OCI-LY7 (cell line): ENCODE data around the gene FKBP2. TPM values are rescaled to one million over a fixed set of nuclear protein-coding genes. Genes with fewer than 3 reads are reported as not detected.

Experiments
- BruUV-seq: library from RNA; stranded (reverse); fragments of 400-500 nt; replicated peaks from 2 replicates; lab custom pipeline; 2021; lab: Mats Ljungman, UMichigan
- CTCF ChIA-PET: fragments of 300-600 bp; sonication (Branson Sonifier 250); formaldehyde crosslinking; loops from one replicate; lab custom pipeline; 2022; ENCODE audit warnings: antibody characterized with exemption; ENCODE audit not compliant: unreplicated experiment; lab: Charles Lee
- POLR2A ChIA-PET: fragments of 300-600 bp; sonication (Branson Sonifier 250); formaldehyde crosslinking; loops from one replicate; lab custom pipeline; 2022; ENCODE audit warnings: antibody characterized with exemption; lab: Charles Lee
- DNase-seq: peaks from one replicate; pipeline ENCODE4 v3.0.0-alpha.2; 2015; ENCODE audit warnings: low spot score
- H2AFZ ChIP-seq: fragments of 200-600 bp; sonication (generic), shearing (Covaris generic); 2 replicates; pipeline ENCODE4 v1.6.1; 2014; ENCODE audit warnings: mild to moderate bottlenecking, antibody characterized with exemption, low read length, moderate library complexity
- H3K27ac ChIP-seq: fragments of 200-600 bp; sonication (generic); 2 replicates; pipeline ENCODE4 v1.5.1; 2014; ENCODE audit warnings: mixed run types, low read depth, mild to moderate bottlenecking, moderate library complexity, low read length, inconsistent platforms; ENCODE audit not compliant: poor library complexity, severe bottlenecking
- H3K36me3 ChIP-seq: fragments of 200-600 bp; sonication (generic); 2 replicates; pipeline ENCODE4 v1.6.1; 2014; ENCODE audit warnings: mild to moderate bottlenecking, antibody characterized with exemption, low read length, moderate library complexity, mixed read lengths; ENCODE audit not compliant: insufficient read depth
- H3K4me1 ChIP-seq: fragments of 200-600 bp; sonication (generic); 2 replicates; pipeline ENCODE4 v1.5.1; 2014; ENCODE audit warnings: mild to moderate bottlenecking, low read length; ENCODE audit not compliant: insufficient read depth, poor library complexity, severe bottlenecking
- H3K4me2 ChIP-seq: fragments of 200-600 bp; sonication (generic); 2 replicates; pipeline ENCODE4 v1.6.1; 2014; ENCODE audit warnings: mild to moderate bottlenecking, low read length
- H3K4me3 ChIP-seq: fragments of 200-600 bp; sonication (generic); 2 replicates; pipeline ENCODE4 v1.5.1; 2014; ENCODE audit warnings: mild to moderate bottlenecking, low read depth, low read length; ENCODE audit not compliant: poor library complexity, severe bottlenecking
- H3K79me2 ChIP-seq: fragments of 200-600 bp; sonication (generic); 2 replicates; pipeline ENCODE4 v1.6.1; 2016; ENCODE audit warnings: low read depth, mild to moderate bottlenecking, low read length, moderate library complexity, mixed read lengths; ENCODE audit not compliant: insufficient read depth
- H3K9me2 ChIP-seq: fragments of 200-600 bp; sonication (generic); 2 replicates; pipeline ENCODE4 v1.6.1; 2016; ENCODE audit warnings: mild to moderate bottlenecking, low read length, mixed read lengths; ENCODE audit not compliant: insufficient read depth
- H3K9me3 ChIP-seq: fragments of 200-600 bp; sonication (generic); 2 replicates; pipeline ENCODE4 v1.6.1; 2014; ENCODE audit warnings: mild to moderate bottlenecking, mixed run types, low read length, mixed read lengths
- H4K20me1 ChIP-seq: fragments of 200-600 bp; sonication (generic); 2 replicates; pipeline ENCODE4 v1.6.1; 2014; ENCODE audit warnings: mild to moderate bottlenecking, antibody characterized with exemption, low read length, moderate library complexity, mixed read lengths; ENCODE audit not compliant: insufficient read depth
- EZH2phosphoT487 ChIP-seq: fragments of 200-600 bp; sonication (generic); IDR thresholded peaks from 2 replicates; pipeline ENCODE4 v1.6.1; 2018; ENCODE audit warnings: low read depth, borderline replicate concordance, mild to moderate bottlenecking, mixed run types, antibody characterized with exemption, low read length, moderate library complexity, mixed read lengths
- intact Hi-C: fragments of 100-400 bp; cut with micrococcal nuclease; formaldehyde crosslinking; loops from one replicate; pipeline ENCODE4 v1.10.0; 2022; ENCODE audit not compliant: unreplicated experiment
- total RNA-seq, 2 experiments: library from RNA; depleted of rRNA in 1 of 2; stranded (reverse); fragments of >200 nt in 1 of 2; shearing (Covaris generic) in 1 of 2; gene quantifications; 2 replicates each; pipeline ENCODE4 v1.2.3, GENCODE V29; 2014 to 2022
- TF ChIP-seq, protein P1 (sequence below): fragments of 200-600 bp; sonication (generic); conservative IDR thresholded peaks from 2 replicates; pipeline ENCODE4 v1.5.1; 2014; ENCODE audit warnings: mild to moderate bottlenecking, antibody characterized with exemption, low read length, moderate library complexity, mixed read lengths

The FKBP2 gene
- total RNA-seq, 2 experiments from 2014 or later, result 45.5 to 57.3 TPM

DNA sequence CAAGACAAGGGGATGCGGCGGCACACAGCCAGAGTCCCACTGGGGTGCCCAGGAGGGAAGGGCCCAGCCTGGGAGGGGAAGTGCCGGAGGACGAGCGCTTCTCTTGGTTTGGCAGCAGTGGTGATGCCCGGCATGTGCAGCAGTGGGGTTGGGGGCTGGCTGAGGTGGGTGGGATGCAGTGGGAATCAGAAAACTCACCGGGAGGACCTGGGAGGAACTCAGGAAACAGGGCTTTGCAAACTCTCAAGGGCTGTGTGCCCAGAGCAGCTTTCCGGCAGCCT, 31.4 kb upstream of the FKBP2 start:
- H3K4me2 ChIP-seq, result no peak overlapping the region
- H4K20me1 ChIP-seq, result no peaks in the 10 kb centered on the region
- no peaks in the 10 kb centered on the region for H3K9me3 ChIP-seq
- no peak overlapping the region for H3K4me3 ChIP-seq
- no peak for DNase-seq
- intact Hi-C loops, result no loop called here
- BruUV-seq, result no TSS peak
- no peaks in the 10 kb centered on the region for H3K9me2 ChIP-seq
- peaks cover 79% of the 10 kb centered on the region for H3K36me3 ChIP-seq
- CTCF ChIA-PET, result no interaction called here
- peaks cover 31% of the 10 kb centered on the region for H3K4me1 ChIP-seq
- H3K79me2 ChIP-seq, result peaks cover 17% of the 10 kb centered on the region; the same call in 1 of the 2 replicates
- POLR2A ChIA-PET, result no interaction called here
- no peak overlapping the region for H3K27ac ChIP-seq
- H2AFZ ChIP-seq, result no peak overlapping the region
- TF ChIP-seq, protein P1, sequence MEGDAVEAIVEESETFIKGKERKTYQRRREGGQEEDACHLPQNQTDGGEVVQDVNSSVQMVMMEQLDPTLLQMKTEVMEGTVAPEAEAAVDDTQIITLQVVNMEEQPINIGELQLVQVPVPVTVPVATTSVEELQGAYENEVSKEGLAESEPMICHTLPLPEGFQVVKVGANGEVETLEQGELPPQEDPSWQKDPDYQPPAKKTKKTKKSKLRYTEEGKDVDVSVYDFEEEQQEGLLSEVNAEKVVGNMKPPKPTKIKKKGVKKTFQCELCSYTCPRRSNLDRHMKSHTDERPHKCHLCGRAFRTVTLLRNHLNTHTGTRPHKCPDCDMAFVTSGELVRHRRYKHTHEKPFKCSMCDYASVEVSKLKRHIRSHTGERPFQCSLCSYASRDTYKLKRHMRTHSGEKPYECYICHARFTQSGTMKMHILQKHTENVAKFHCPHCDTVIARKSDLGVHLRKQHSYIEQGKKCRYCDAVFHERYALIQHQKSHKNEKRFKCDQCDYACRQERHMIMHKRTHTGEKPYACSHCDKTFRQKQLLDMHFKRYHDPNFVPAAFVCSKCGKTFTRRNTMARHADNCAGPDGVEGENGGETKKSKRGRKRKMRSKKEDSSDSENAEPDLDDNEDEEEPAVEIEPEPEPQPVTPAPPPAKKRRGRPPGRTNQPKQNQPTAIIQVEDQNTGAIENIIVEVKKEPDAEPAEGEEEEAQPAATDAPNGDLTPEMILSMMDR, result no peak
- no peak for TF ChIP-seq EZH2phosphoT487

DNA sequence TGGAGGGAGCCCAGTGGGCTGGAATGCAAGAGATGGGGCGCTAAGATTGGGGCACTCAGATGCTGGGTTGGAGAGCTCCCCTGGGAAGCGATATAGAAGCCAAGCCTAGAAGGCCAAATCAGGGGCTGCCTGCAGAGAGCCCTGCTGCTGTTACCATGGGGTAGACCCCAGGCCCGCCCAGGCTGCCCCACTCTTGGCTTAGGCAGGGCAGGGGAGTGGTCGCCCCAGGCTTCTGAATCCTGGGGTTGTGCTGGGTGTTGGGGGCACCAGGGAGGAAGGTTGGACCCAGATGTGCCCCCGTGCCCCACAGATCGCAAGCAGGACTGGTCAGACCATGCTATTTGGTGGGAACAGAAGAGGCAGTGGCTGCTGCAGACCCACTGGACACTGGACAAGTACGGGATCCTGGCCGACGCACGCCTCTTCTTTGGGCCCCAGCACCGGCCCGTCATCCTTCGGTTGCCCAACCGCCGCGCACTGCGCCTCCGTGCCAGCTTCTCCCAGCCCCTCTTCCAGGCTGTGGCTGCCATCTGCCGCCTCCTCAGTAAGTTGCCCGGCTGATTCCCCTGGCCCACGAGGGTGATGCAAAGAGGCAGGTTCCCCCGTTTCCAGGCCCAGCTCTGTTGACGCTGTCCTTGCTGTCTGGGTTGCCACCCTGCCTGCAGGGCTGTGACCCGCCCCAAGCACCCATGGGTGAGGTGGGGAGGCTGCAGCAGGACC, 30.4 kb upstream of the FKBP2 start:
- ChIA-PET POLR2A (no interaction called here), CTCF (interaction anchor here (0.6 kb wide), 1 partner anchor 91 kb away, joined by 6 read pairs; no protein-coding TSS in a partner anchor)
- TF ChIP-seq, protein P1, result no peak
- no peak for TF ChIP-seq EZH2phosphoT487
- Histone ChIP-seq H3K4me2 (no peak overlapping the region), H3K9me2 (no peaks in the 10 kb centered on the region), H3K27ac (no peak overlapping the region), H4K20me1 (no peaks in the 10 kb centered on the region), H3K9me3 (no peaks in the 10 kb centered on the region), H2AFZ (no peak overlapping the region), H3K36me3 (peaks cover 83% of the 10 kb centered on the region), H3K79me2 (peaks cover 17% of the 10 kb centered on the region; the same call in 1 of the 2 replicates), H3K4me3 (no peak overlapping the region), H3K4me1 (peaks cover 25% of the 10 kb centered on the region)
- no peak for DNase-seq
- no TSS peak for BruUV-seq
- intact Hi-C loops, result no loop called here

DNA sequence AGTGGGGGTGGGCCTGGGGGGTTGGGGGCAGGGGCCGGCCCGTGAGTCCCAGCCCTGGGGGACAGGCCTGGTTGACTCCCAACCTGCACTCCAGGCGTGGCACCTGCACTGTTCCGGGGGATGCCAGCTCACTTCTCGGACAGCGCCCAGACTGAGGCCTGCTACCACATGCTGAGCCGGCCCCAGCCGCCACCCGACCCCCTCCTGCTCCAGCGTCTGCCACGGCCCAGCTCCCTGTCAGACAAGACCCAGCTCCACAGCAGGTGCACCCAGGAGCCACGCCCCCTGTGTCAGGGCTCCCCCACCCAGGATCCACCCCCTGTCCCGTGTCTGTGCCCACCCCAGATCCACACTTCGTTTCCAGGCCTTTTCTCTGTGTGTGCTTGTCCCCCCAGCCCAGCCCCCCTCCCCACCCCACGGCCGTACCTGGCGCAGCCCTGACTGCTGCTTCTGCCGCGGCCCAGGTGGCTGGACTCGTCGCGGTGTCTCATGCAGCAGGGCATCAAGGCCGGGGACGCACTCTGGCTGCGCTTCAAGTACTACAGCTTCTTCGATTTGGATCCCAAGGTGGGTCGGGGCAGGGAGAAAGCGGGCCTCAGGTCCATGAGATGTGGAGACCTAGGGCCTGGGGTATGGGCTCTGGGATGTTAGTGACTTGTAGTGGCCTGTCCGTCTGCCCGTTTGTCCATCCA, 29.6 kb upstream of the FKBP2 start:
- peaks cover 13% of the 10 kb centered on the region; the same call in 1 of the 2 replicates for H3K79me2 ChIP-seq
- ChIA-PET CTCF (interaction anchor here (0.6 kb wide), 1 partner anchor 90 kb away, joined by 6 read pairs; no protein-coding TSS in a partner anchor), POLR2A (no interaction called here)
- no peaks in the 10 kb centered on the region for H4K20me1 ChIP-seq
- no peak overlapping the region for H3K4me2 ChIP-seq
- peaks cover 16% of the 10 kb centered on the region for H3K4me1 ChIP-seq
- H3K27ac ChIP-seq, result no peak overlapping the region
- no peak for TF ChIP-seq EZH2phosphoT487
- TF ChIP-seq, protein P1, result no peak
- H3K9me3 ChIP-seq, result no peaks in the 10 kb centered on the region
- H3K9me2 ChIP-seq, result no peaks in the 10 kb centered on the region
- DNase-seq, result no peak
- no peak overlapping the region for H2AFZ ChIP-seq
- BruUV-seq, result no TSS peak
- H3K4me3 ChIP-seq, result no peak overlapping the region
- peaks cover 83% of the 10 kb centered on the region for H3K36me3 ChIP-seq
- intact Hi-C loops, result no loop called here
